ENCODE results near the gene VARS2. TPM values are rescaled to one million over a fixed set of nuclear protein-coding genes. Genes with fewer than 3 reads are reported as not detected.
"Not testable (repeated sequence)": the region's sequence is repeated elsewhere in the genome, so short reads cannot be mapped to it uniquely, and the experiment has no call there.

The VARS2 gene
- total and polyA plus RNA-seq, 2 experiments from 2014 or later, result 21.6 to 36.9 TPM

DNA sequence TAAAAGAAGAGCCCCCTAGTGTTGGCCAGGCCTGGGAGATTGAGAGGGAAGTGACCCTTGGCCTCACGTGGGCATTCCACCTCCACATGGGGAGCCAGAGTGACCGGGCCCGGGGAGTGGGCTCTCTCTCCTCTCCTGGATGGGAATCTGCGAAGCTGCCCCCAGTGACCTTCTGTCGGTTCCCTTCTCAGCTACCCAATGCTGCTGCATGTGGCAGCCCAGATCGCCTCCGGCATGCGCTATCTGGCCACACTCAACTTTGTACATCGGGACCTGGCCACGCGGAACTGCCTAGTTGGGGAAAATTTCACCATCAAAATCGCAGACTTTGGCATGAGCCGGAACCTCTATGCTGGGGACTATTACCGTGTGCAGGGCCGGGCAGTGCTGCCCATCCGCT is 16.2 kb upstream of the VARS2 start:
- no peaks in the 10 kb centered on the region for H3K4me1 ChIP-seq (ENCODE audit: insufficient read depth)
- H4K20me1 ChIP-seq (ENCODE audit: insufficient read depth, poor library complexity, severe bottlenecking), result no peaks in the 10 kb centered on the region
- no peaks in the 10 kb centered on the region for H3K27me3 ChIP-seq
- DNase-seq (ENCODE audit: low spot score), result no peak
- H3K27ac ChIP-seq, result no peak overlapping the region
- no peak for TF ChIP-seq EZH2phosphoT487 (IDR thresholded peaks at IDR 0.05; ENCODE audit: low read depth, severe bottlenecking, unreplicated experiment)
- no peak for TF ChIP-seq EZH2 (IDR thresholded peaks at IDR 0.05; ENCODE audit: borderline replicate concordance)
- no peaks in the 10 kb centered on the region for H3K36me3 ChIP-seq (replicated peaks; ENCODE audit: insufficient read depth, low read depth)
- H3K4me2 ChIP-seq, result no peak overlapping the region
- H3K4me3 ChIP-seq, result no peak overlapping the region
- H3K79me2 ChIP-seq, result no peaks in the 10 kb centered on the region
- no peak overlapping the region for H2AFZ ChIP-seq
- 91% methylated on average over 16 of the region's 16 CpGs for WGBS (ENCODE audit: low lambda C conversion rate, missing lambda C conversion rate)
- no peaks in the 10 kb centered on the region for H3K9me2 ChIP-seq (replicated peaks; ENCODE audit: insufficient read depth)
- H3K9me3 ChIP-seq (ENCODE audit: low read depth), result no peaks in the 10 kb centered on the region

DNA sequence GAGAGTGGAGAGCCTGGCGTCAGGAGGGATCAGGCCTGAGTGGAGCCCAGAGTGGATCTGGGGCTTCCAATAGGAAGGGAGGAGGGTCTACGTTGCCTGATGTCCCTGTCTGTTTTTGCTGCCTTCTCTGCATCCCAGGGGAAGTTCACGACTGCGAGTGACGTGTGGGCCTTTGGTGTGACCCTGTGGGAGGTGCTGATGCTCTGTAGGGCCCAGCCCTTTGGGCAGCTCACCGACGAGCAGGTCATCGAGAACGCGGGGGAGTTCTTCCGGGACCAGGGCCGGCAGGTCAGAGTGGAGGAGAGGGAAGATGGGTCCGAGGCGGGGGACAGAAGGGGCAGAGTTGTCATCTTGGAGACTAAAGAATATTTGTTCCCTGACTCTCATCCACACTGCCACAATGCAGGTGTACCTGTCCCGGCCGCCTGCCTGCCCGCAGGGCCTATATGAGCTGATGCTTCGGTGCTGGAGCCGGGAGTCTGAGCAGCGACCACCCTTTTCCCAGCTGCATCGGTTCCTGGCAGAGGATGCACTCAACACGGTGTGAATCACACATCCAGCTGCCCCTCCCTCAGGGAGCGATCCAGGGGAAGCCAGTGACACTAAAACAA is 15.2 kb upstream of the VARS2 start:
- H3K9me3 ChIP-seq (ENCODE audit: low read depth), result no peaks in the 10 kb centered on the region
- no peak overlapping the region for H3K4me2 ChIP-seq
- H2AFZ ChIP-seq, result no peak overlapping the region
- H4K20me1 ChIP-seq (ENCODE audit: insufficient read depth, poor library complexity, severe bottlenecking), result no peaks in the 10 kb centered on the region
- DNase-seq (ENCODE audit: low spot score), result no peak
- no peaks in the 10 kb centered on the region for H3K9me2 ChIP-seq (replicated peaks; ENCODE audit: insufficient read depth)
- no peaks in the 10 kb centered on the region for H3K79me2 ChIP-seq
- no peaks in the 10 kb centered on the region for H3K27me3 ChIP-seq
- no peaks in the 10 kb centered on the region for H3K4me1 ChIP-seq (ENCODE audit: insufficient read depth)
- H3K36me3 ChIP-seq (replicated peaks; ENCODE audit: insufficient read depth, low read depth), result no peaks in the 10 kb centered on the region
- H3K27ac ChIP-seq, result no peak overlapping the region
- H3K4me3 ChIP-seq, result no peak overlapping the region
- 97% methylated on average over 22 of the region's 23 CpGs for WGBS (ENCODE audit: low lambda C conversion rate, missing lambda C conversion rate)
- TF ChIP-seq EZH2 (IDR thresholded peaks at IDR 0.05; ENCODE audit: borderline replicate concordance) (no peak), EZH2phosphoT487 (IDR thresholded peaks at IDR 0.05; ENCODE audit: low read depth, severe bottlenecking, unreplicated experiment) (no peak)
- TF ChIP-seq, protein P1, sequence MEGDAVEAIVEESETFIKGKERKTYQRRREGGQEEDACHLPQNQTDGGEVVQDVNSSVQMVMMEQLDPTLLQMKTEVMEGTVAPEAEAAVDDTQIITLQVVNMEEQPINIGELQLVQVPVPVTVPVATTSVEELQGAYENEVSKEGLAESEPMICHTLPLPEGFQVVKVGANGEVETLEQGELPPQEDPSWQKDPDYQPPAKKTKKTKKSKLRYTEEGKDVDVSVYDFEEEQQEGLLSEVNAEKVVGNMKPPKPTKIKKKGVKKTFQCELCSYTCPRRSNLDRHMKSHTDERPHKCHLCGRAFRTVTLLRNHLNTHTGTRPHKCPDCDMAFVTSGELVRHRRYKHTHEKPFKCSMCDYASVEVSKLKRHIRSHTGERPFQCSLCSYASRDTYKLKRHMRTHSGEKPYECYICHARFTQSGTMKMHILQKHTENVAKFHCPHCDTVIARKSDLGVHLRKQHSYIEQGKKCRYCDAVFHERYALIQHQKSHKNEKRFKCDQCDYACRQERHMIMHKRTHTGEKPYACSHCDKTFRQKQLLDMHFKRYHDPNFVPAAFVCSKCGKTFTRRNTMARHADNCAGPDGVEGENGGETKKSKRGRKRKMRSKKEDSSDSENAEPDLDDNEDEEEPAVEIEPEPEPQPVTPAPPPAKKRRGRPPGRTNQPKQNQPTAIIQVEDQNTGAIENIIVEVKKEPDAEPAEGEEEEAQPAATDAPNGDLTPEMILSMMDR (IDR thresholded peaks at IDR 0.05; ENCODE audit: poor library complexity), result no peak

DNA sequence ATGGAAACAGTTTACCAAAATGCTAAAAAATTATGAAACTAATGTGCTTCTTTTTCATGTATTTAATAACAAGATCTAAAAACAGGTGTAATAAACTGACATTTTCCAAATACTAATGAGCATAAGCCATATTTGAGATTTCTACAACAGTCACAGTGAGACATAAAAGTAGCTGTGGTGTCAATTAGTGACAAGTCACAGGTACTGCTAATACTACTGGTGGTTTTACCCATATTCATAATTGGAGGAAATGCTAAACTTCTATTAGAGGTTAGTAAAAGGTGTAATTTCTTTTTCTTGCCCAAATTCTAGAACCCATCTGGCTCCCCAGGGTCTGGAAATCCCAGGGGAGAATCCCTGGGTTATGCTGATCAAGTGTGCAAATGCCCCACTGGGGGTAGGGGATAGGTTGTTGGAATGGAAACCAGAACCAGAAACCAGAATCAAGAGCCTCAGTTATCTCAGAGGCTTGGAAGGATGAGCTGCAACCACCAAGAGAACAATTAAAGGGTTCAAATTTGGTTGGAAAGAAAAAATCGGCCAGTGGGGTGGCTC is 13.1 kb upstream of the VARS2 start:
- Histone ChIP-seq H3K4me3 (no peak overlapping the region), H3K4me2 (no peak overlapping the region), H3K9me2 (replicated peaks; ENCODE audit: insufficient read depth) (no peaks in the 10 kb centered on the region), H3K27me3 (no peaks in the 10 kb centered on the region), H3K36me3 (replicated peaks; ENCODE audit: insufficient read depth, low read depth) (no peaks in the 10 kb centered on the region), H2AFZ (no peak overlapping the region), H3K9me3 (ENCODE audit: low read depth) (no peaks in the 10 kb centered on the region), H3K4me1 (ENCODE audit: insufficient read depth) (no peaks in the 10 kb centered on the region), H3K79me2 (no peaks in the 10 kb centered on the region), H3K27ac (no peak overlapping the region), H4K20me1 (ENCODE audit: insufficient read depth, poor library complexity, severe bottlenecking) (no peaks in the 10 kb centered on the region)
- no peak for DNase-seq (ENCODE audit: low spot score)
- 95% methylated on average over 1 of the region's 1 CpG for WGBS (ENCODE audit: low lambda C conversion rate, missing lambda C conversion rate)
- TF ChIP-seq, protein P1 (IDR thresholded peaks at IDR 0.05; ENCODE audit: poor library complexity), result no peak
- TF ChIP-seq EZH2phosphoT487 (IDR thresholded peaks at IDR 0.05; ENCODE audit: low read depth, severe bottlenecking, unreplicated experiment), result no peak
- no peak for TF ChIP-seq EZH2 (IDR thresholded peaks at IDR 0.05; ENCODE audit: borderline replicate concordance)

DNA sequence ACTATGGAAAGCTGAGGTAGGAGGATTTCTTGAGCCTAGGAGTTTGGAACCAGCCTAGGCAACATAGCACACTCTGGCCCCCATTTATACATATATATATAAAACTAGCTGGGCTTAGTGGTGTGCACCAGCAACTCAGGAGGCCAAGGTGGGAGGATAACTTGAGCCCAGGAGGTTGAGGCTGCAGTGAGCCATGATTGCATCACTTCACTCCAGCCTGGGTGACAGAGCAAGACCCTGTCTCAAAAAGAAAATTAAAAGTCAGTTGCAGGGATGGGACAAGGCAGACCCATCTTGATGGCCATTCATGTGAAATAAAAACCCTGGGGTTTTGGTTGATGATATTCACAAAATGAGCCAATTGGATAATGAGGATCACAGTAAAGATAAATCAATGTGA is 12.6 kb upstream of the VARS2 start:
- Histone ChIP-seq H3K79me2 (no peaks in the 10 kb centered on the region), H3K9me3 (ENCODE audit: low read depth) (no peaks in the 10 kb centered on the region), H2AFZ (no peak overlapping the region), H3K27me3 (no peaks in the 10 kb centered on the region), H3K9me2 (replicated peaks; ENCODE audit: insufficient read depth) (no peaks in the 10 kb centered on the region), H3K4me1 (ENCODE audit: insufficient read depth) (no peaks in the 10 kb centered on the region), H4K20me1 (ENCODE audit: insufficient read depth, poor library complexity, severe bottlenecking) (no peaks in the 10 kb centered on the region), H3K4me3 (no peak overlapping the region), H3K4me2 (no peak overlapping the region), H3K36me3 (replicated peaks; ENCODE audit: insufficient read depth, low read depth) (no peaks in the 10 kb centered on the region), H3K27ac (no peak overlapping the region)
- TF ChIP-seq EZH2phosphoT487 (IDR thresholded peaks at IDR 0.05; ENCODE audit: low read depth, severe bottlenecking, unreplicated experiment) (no peak), EZH2 (IDR thresholded peaks at IDR 0.05; ENCODE audit: borderline replicate concordance) (no peak)
- TF ChIP-seq, protein P1 (IDR thresholded peaks at IDR 0.05; ENCODE audit: poor library complexity), result no peak
- no peak for DNase-seq (ENCODE audit: low spot score)

DNA sequence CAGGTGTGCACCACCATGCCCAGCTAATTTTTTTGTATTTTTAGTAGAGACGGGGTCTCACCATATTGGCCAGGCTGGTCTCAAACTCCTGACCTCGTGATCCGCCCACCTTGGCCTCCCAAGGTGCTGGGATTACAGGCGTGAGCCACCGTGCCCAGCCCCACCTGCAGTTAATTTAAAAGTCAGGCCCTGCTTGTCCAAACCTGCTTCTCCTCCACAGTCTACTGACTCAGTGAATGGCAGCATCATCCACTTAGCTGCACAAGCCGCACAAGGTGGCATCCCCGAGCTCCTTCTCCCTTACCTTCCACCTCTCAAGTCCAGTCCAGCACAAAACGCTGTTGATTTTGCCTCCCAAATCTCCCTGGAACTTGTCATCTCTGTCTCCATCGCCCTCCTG is 11.8 kb upstream of the VARS2 start:
- H3K4me3 ChIP-seq; H3K4me1 ChIP-seq (ENCODE audit: insufficient read depth); H3K36me3 ChIP-seq (replicated peaks; ENCODE audit: insufficient read depth, low read depth); H3K27me3 ChIP-seq; H4K20me1 ChIP-seq (ENCODE audit: insufficient read depth, poor library complexity, severe bottlenecking); H3K79me2 ChIP-seq; H3K9me3 ChIP-seq (ENCODE audit: low read depth); H3K27ac ChIP-seq; H3K9me2 ChIP-seq (replicated peaks; ENCODE audit: insufficient read depth); H3K4me2 ChIP-seq; H2AFZ ChIP-seq; DNase-seq (ENCODE audit: low spot score): not testable (repeated sequence)
- WGBS (ENCODE audit: low lambda C conversion rate, missing lambda C conversion rate), result 78% methylated on average over 9 of the region's 9 CpGs
